Activated CD8-positive, alpha-beta T cell treated with anti-CD3 and anti-CD28 coated beads for 36 hours (primary cell): ENCODE data around the gene DKK3. TPM values are rescaled to one million over a fixed set of nuclear protein-coding genes. Genes with fewer than 3 reads are reported as not detected.
A peak's percentile ranks its signal among the peaks of the same experiment; 100 is the strongest.

ENCODE experiments used
- ATAC-seq: fragments of 200-7000 bp; cut with Tn5 transposase; one replicate; pipeline ENCODE4 v1.10.0; 2021; ENCODE audit warnings: mild to moderate bottlenecking, moderate library complexity
- CTCF ChIA-PET: fragments of 350-600 bp; sonication (Branson Sonifier 250); formaldehyde crosslinking; loops from one replicate; lab custom pipeline; 2021; ENCODE audit warnings: antibody characterized with exemption; lab: Charles Lee
- POLR2A ChIA-PET: fragments of 350-600 bp; sonication (Branson Sonifier 250); formaldehyde crosslinking; loops from one replicate; lab custom pipeline; 2021; ENCODE audit warnings: antibody characterized with exemption; lab: Charles Lee
- DNase-seq: peaks from one replicate; pipeline ENCODE4 v3.0.0-alpha.2; 2020
- H3K27ac Mint-ChIP-seq: one replicate; pipeline ENCODE4 v1.8.0; 2021; ENCODE audit warnings: mild to moderate bottlenecking, mixed read lengths
- H3K27me3 Mint-ChIP-seq: one replicate; pipeline ENCODE4 v1.8.0; 2021; ENCODE audit warnings: mixed read lengths
- H3K36me3 Mint-ChIP-seq: one replicate; pipeline ENCODE4 v1.8.0; 2021; ENCODE audit warnings: low read depth, mixed read lengths
- H3K4me1 Mint-ChIP-seq: one replicate; pipeline ENCODE4 v1.8.0; 2021; ENCODE audit warnings: low read depth, mixed read lengths
- H3K4me3 Mint-ChIP-seq: one replicate; pipeline ENCODE4 v1.8.0; 2021; ENCODE audit warnings: mild to moderate bottlenecking, moderate library complexity, mixed read lengths
- H3K9me3 Mint-ChIP-seq: one replicate; pipeline ENCODE4 v1.8.0; 2021; ENCODE audit warnings: mixed read lengths
- intact Hi-C: fragments of 100-400 bp; cut with micrococcal nuclease; formaldehyde crosslinking; loops from one replicate; pipeline ENCODE4 v1.10.0; 2022
- total RNA-seq, 2 experiments: library from RNA; stranded (reverse); gene quantifications; one replicate each; pipeline ENCODE4 v1.2.3, GENCODE V29; 2021
- TF ChIP-seq, protein P1 (sequence below): fragments of 200-600 bp; IDR thresholded peaks from one replicate; pipeline ENCODE4 v1.8.0; 2022; ENCODE audit warnings: antibody characterized with exemption, mild to moderate bottlenecking

Gene DKK3
- total RNA-seq, 2 experiments from 2014 or later: not detected

- ChIA-PET POLR2A (no interaction called here), CTCF (interaction anchor here (0.6 to 2.6 kb wide), 24 partner anchors 10 to 350 kb away, joined by 3 to 19 read pairs (median 4); no protein-coding TSS in a partner anchor)
- Mint-ChIP-seq H3K27ac (no peak overlapping the region), H3K4me1 (peaks cover under 1% of the 10 kb centered on the region), H3K4me3 (no peak overlapping the region), H3K27me3 (no peaks in the 10 kb centered on the region), H3K36me3 (peaks cover 26% of the 10 kb centered on the region), H3K9me3 (no peaks in the 10 kb centered on the region)
- ATAC-seq (no peak), DNase-seq (peak; percentile 24)
- TF ChIP-seq, protein P1, sequence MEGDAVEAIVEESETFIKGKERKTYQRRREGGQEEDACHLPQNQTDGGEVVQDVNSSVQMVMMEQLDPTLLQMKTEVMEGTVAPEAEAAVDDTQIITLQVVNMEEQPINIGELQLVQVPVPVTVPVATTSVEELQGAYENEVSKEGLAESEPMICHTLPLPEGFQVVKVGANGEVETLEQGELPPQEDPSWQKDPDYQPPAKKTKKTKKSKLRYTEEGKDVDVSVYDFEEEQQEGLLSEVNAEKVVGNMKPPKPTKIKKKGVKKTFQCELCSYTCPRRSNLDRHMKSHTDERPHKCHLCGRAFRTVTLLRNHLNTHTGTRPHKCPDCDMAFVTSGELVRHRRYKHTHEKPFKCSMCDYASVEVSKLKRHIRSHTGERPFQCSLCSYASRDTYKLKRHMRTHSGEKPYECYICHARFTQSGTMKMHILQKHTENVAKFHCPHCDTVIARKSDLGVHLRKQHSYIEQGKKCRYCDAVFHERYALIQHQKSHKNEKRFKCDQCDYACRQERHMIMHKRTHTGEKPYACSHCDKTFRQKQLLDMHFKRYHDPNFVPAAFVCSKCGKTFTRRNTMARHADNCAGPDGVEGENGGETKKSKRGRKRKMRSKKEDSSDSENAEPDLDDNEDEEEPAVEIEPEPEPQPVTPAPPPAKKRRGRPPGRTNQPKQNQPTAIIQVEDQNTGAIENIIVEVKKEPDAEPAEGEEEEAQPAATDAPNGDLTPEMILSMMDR: peak; percentile 72
- intact Hi-C loops: loop anchor here (2.0 kb wide), 1 partner anchor 115 kb away; no protein-coding TSS in a partner anchor
These were observed 76.9 kb downstream of the DKK3 start for GRCh38 chr11:11931461-11932055.

- no peaks in the 10 kb centered on the region for H3K27me3 Mint-ChIP-seq
- POLR2A ChIA-PET: no interaction called here
- peaks cover 42% of the 10 kb centered on the region for H3K36me3 Mint-ChIP-seq
- H3K4me3 Mint-ChIP-seq: no peak overlapping the region
- peaks cover 9% of the 10 kb centered on the region for H3K4me1 Mint-ChIP-seq
- TF ChIP-seq, protein P1: no peak
- no peak for DNase-seq
- no peak overlapping the region for H3K27ac Mint-ChIP-seq
- no peaks in the 10 kb centered on the region for H3K9me3 Mint-ChIP-seq
- intact Hi-C loops: loop anchor here (2.0 kb wide), 1 partner anchor 117 kb away; no protein-coding TSS in a partner anchor
- no peak for ATAC-seq
- CTCF ChIA-PET: no interaction called here
These were observed 78.5 kb downstream of the DKK3 start for GRCh38 chr11:11929920-11930319.

DNA sequence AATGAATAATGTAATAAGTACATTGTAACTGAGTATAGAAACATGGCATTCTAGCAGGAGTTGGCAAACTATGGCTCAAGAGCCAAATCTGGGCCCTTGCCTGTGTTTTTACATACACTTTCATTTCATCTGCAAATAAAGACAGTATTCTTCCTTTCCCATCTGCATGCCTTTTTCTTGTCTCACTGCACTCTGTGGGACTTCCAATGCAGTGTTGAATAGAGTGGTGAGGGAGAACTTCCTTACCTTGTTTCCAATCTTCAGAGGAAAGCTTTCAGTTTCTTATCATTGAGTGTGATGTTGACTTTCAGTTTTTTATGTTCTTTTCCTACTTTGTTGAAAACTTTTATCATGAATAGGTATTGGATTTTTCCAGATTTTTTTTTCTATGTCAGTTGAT is 84.6 kb downstream of the DKK3 start:
- ChIA-PET POLR2A (no interaction called here), CTCF (no interaction called here)
- Mint-ChIP-seq H3K27me3 (no peaks in the 10 kb centered on the region), H3K9me3 (no peaks in the 10 kb centered on the region), H3K4me3 (no peak overlapping the region), H3K27ac (no peak overlapping the region), H3K36me3 (peaks cover 47% of the 10 kb centered on the region), H3K4me1 (peaks cover 23% of the 10 kb centered on the region)
- TF ChIP-seq, protein P1: no peak
- intact Hi-C loops: no loop called here
- DNase-seq (no peak), ATAC-seq (no peak)

DNA sequence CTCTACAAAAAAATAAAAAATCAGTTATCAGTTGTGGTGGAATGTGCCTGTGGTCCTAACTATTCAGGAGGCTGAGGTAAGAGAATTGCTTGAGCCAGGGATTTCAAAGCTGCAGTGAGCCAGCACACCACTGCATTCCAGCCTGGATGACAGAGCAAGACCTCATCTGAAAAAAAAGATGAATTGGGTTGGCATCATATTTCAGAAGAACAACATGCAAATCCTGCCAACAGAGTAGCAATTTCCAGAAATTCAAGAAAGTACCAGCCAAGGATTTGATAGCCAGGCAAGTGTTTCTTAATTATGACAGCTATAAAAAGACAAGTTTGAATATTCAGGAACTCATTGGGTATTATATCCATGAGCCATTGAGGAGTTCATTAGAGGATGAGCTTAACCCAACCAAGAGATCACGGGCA is 91.4 kb downstream of the DKK3 start:
- no peak overlapping the region for H3K27ac Mint-ChIP-seq
- no peak overlapping the region for H3K4me3 Mint-ChIP-seq
- intact Hi-C loops: no loop called here
- H3K9me3 Mint-ChIP-seq: no peaks in the 10 kb centered on the region
- DNase-seq (no peak), ATAC-seq (no peak)
- H3K36me3 Mint-ChIP-seq: peaks cover 11% of the 10 kb centered on the region
- ChIA-PET CTCF (no interaction called here), POLR2A (no interaction called here)
- no peaks in the 10 kb centered on the region for H3K4me1 Mint-ChIP-seq
- TF ChIP-seq, protein P1: no peak
- H3K27me3 Mint-ChIP-seq: no peaks in the 10 kb centered on the region

GRCh38 chr11:11915625-11916024 is 92.8 kb downstream of the DKK3 start:
- Mint-ChIP-seq H3K4me3 (no peak overlapping the region), H3K27me3 (no peaks in the 10 kb centered on the region), H3K4me1 (no peaks in the 10 kb centered on the region), H3K27ac (no peak overlapping the region), H3K36me3 (peaks cover 16% of the 10 kb centered on the region), H3K9me3 (no peaks in the 10 kb centered on the region)
- intact Hi-C loops: no loop called here
- TF ChIP-seq, protein P1: no peak
- POLR2A ChIA-PET: no interaction called here
- CTCF ChIA-PET: interaction anchor here (0.8 to 1.0 kb wide), 2 partner anchors 13 to 128 kb away, joined by 3 read pairs; no protein-coding TSS in a partner anchor
- ATAC-seq (no peak), DNase-seq (no peak)
